Measurements from ENCODE around the gene APBA3.
"Not testable (repeated sequence)": the region's sequence is repeated elsewhere in the genome, so short reads cannot be mapped to it uniquely, and the experiment has no call there.

Gene APBA3

GRCh38 chr19:3767050-3767449, 5.6 kb upstream of the APBA3 start:
- DNase-seq (ENCODE audit: low read depth in 2 of 2), result no peak
- H3K4me3 ChIP-seq (replicated peaks in 1 of 2; ENCODE audit: low read depth in 2 of 2, low read length in 2 of 2), result no peak overlapping the region
- TF ChIP-seq CTCF (IDR thresholded peaks at IDR 0.05; ENCODE audit: low read depth, low read length), result no peak

- TF ChIP-seq CTCF (IDR thresholded peaks at IDR 0.05; ENCODE audit: low read depth, low read length), result no peak
- DNase-seq (ENCODE audit: low read depth in 2 of 2), result no peak
- H3K4me3 ChIP-seq (replicated peaks in 1 of 2; ENCODE audit: low read depth in 2 of 2, low read length in 2 of 2), result no peak overlapping the region
These were observed 5.0 kb upstream of the APBA3 start for GRCh38 chr19:3766520-3766919.

GRCh38 chr19:3765757-3766156, 4.3 kb upstream of the APBA3 start:
- H3K4me3 ChIP-seq (replicated peaks in 1 of 2; ENCODE audit: low read depth in 2 of 2, low read length in 2 of 2), result not testable (repeated sequence)
- DNase-seq (ENCODE audit: low read depth in 2 of 2), result peak in 1 of 2 donors; percentile 27

GRCh38 chr19:3765121-3765520, 3.6 kb upstream of the APBA3 start:
- no peak for TF ChIP-seq CTCF (IDR thresholded peaks at IDR 0.05; ENCODE audit: low read depth, low read length)
- DNase-seq (ENCODE audit: low read depth in 2 of 2), result no peak

GRCh38 chr19:3762501-3763459, 1.3 kb upstream of the APBA3 start, which contains the start of gene MRPL54:
MRPL54 (plus strand) TSS chr19:3762682; CDS start chr19:3762701, 19 bp downstream.
- H3K4me3 ChIP-seq (replicated peaks in 1 of 2; ENCODE audit: low read depth in 2 of 2, low read length in 2 of 2), result peak within 1 kb of the TSS; percentile 78 to 85
- no peak for TF ChIP-seq CTCF (IDR thresholded peaks at IDR 0.05; ENCODE audit: low read depth, low read length)
- peak; percentile 99 to 100 for DNase-seq (ENCODE audit: low read depth in 2 of 2)

More at GRCh38 chr19:3765121-3765520, 3.6 kb upstream of the APBA3 start:
- H3K4me3 ChIP-seq (replicated peaks in 1 of 2; ENCODE audit: low read depth in 2 of 2, low read length in 2 of 2), result no peak overlapping the region

- DNase-seq (ENCODE audit: low read depth in 2 of 2), result no peak
- TF ChIP-seq CTCF (IDR thresholded peaks at IDR 0.05; ENCODE audit: low read depth, low read length), result no peak
- no peak overlapping the region for H3K4me3 ChIP-seq (replicated peaks in 1 of 2; ENCODE audit: low read depth in 2 of 2, low read length in 2 of 2)
These were observed 610 bp upstream of the APBA3 start for GRCh38 chr19:3762130-3762473.

- no peak for TF ChIP-seq CTCF (IDR thresholded peaks at IDR 0.05; ENCODE audit: low read depth, low read length)
- peak; percentile 13 to 20 for DNase-seq (ENCODE audit: low read depth in 2 of 2)
- H3K4me3 ChIP-seq (replicated peaks in 1 of 2; ENCODE audit: low read depth in 2 of 2, low read length in 2 of 2), result peak overlapping the region; percentile 78 to 84
These were observed 576 bp downstream of the APBA3 start for GRCh38 chr19:3760871-3761361.
